Measurements from ENCODE around the gene ZBTB20.

ZBTB20 gene

GRCh38 chr3:114585687-114586086, 561.4 kb downstream of the ZBTB20 start:
- ChIA-PET POLR2A (ENCODE audit: low non-redundant PET) (no interaction called here), CTCF (no interaction called here)
- TF ChIP-seq, protein P1, sequence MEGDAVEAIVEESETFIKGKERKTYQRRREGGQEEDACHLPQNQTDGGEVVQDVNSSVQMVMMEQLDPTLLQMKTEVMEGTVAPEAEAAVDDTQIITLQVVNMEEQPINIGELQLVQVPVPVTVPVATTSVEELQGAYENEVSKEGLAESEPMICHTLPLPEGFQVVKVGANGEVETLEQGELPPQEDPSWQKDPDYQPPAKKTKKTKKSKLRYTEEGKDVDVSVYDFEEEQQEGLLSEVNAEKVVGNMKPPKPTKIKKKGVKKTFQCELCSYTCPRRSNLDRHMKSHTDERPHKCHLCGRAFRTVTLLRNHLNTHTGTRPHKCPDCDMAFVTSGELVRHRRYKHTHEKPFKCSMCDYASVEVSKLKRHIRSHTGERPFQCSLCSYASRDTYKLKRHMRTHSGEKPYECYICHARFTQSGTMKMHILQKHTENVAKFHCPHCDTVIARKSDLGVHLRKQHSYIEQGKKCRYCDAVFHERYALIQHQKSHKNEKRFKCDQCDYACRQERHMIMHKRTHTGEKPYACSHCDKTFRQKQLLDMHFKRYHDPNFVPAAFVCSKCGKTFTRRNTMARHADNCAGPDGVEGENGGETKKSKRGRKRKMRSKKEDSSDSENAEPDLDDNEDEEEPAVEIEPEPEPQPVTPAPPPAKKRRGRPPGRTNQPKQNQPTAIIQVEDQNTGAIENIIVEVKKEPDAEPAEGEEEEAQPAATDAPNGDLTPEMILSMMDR (conservative IDR thresholded peaks at IDR 0.05; ENCODE audit: low read depth), result no peak
- H3K27ac ChIP-seq, result no peak overlapping the region
- DNase-seq (ENCODE audit: low spot score), result no peak

DNA sequence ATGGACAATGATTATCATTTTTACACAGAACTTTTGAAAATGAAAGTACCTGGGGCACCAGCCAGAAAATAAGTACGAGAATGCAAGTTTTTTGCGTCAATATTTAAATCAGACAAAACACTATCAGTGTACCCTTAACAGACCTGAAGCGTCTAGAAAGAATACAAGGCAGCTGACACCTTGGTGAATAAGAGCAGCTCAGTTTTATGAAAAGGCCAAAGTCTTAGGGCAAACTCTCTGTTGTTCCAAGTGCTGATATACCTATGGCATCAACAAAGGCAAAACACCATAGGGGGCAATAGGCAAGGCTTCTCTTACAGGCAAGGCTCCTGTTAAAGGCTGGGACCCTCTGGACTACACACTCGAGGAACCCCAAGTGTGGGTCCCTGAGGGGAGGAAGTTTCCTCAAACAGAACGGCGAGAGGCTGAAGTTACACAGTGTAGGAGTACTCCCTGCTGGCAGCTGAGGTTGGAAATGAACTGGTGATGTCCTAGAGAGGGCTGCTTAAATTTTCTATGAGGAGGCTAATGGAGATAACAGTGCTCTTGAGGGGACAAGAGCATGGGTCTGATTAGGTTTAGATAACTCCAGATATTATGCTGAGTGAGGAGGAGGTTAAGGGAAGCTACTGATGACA, 562.2 kb downstream of the ZBTB20 start:
- TF ChIP-seq, protein P1 (conservative IDR thresholded peaks at IDR 0.05; ENCODE audit: low read depth), result no peak
- ChIA-PET POLR2A (ENCODE audit: low non-redundant PET) (no interaction called here), CTCF (no interaction called here)
- no peak overlapping the region for H3K27ac ChIP-seq
- DNase-seq (ENCODE audit: low spot score), result no peak

DNA sequence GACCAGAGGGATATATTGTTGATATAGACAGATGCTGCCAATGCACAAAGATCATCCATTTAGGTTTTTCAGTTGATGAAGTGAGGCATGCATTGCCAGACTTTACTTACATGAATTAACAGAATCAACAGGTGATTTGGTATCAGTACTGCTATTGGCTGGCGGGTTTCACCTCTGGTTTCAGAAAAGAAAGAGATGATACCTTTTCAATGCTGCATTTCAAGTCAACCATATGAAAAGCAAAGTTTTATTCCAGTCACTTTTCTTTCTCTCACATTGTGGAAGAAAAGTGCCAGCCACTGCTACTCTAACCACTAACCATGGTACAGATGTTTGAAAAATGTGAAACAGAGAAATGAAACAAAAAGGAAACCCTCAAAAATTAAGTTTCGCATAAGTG, 564.2 kb downstream of the ZBTB20 start:
- H3K27ac ChIP-seq, result no peak overlapping the region
- no peak for DNase-seq (ENCODE audit: low spot score)
- TF ChIP-seq, protein P1 (conservative IDR thresholded peaks at IDR 0.05; ENCODE audit: low read depth), result no peak
- POLR2A ChIA-PET (ENCODE audit: low non-redundant PET), result no interaction called here
- CTCF ChIA-PET, result no interaction called here

GRCh38 chr3:114572364-114573062, 574.6 kb downstream of the ZBTB20 start:
- no peak overlapping the region for H3K27ac ChIP-seq
- ChIA-PET CTCF (interaction anchor here (1.0 kb wide), 1 partner anchor 20 kb away, joined by 4 read pairs; no protein-coding TSS in a partner anchor), POLR2A (ENCODE audit: low non-redundant PET) (no interaction called here)
- TF ChIP-seq, protein P1 (conservative IDR thresholded peaks at IDR 0.05; ENCODE audit: low read depth), result no peak
- no peak for DNase-seq (ENCODE audit: low spot score)

DNA sequence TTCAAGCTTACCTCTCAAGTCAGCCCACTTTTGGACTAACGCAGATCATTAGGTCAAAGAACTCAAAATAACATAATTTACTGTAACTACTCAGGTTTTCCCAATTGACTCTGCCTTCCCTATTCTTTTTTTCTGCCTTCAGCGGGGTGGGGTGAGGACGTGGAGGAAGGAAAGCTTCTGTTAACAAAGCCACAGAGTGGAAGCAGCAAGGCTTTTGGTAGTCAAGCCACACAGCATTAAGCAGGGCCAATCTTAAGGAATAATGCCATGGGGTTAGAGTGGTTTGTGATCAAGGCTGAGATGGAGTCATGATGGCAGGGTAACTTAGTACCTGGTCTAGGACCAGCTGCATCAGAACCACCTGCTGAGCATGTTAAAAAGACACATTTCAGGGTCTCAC, 575.7 kb downstream of the ZBTB20 start:
- TF ChIP-seq, protein P1 (conservative IDR thresholded peaks at IDR 0.05; ENCODE audit: low read depth), result no peak
- ChIA-PET CTCF (no interaction called here), POLR2A (ENCODE audit: low non-redundant PET) (no interaction called here)
- no peak for DNase-seq (ENCODE audit: low spot score)
- H3K27ac ChIP-seq, result no peak overlapping the region

- POLR2A ChIA-PET (ENCODE audit: low non-redundant PET), result no interaction called here
- DNase-seq (ENCODE audit: low spot score), result no peak
- TF ChIP-seq, protein P1 (conservative IDR thresholded peaks at IDR 0.05; ENCODE audit: low read depth), result no peak
- no peak overlapping the region for H3K27ac ChIP-seq
- CTCF ChIA-PET, result no interaction called here
Measured at GRCh38 chr3:114569186-114569585, 577.9 kb downstream of the ZBTB20 start.

All from RWPE1 (cell line).